H1 (cell line): ENCODE results near the gene LCA5. TPM values are rescaled to one million over a fixed set of nuclear protein-coding genes. Genes with fewer than 3 reads are reported as not detected.

Experiments used
- CTCF ChIA-PET: fragments of 300-600 bp; sonication (Branson Sonifier 250); formaldehyde crosslinking; loops from one replicate; lab custom pipeline; 2021; ENCODE audit not compliant: partially characterized antibody; lab: Charles Lee
- POLR2A ChIA-PET: fragments of 300-600 bp; sonication (Branson Sonifier 250); formaldehyde crosslinking; loops from one replicate; lab custom pipeline; 2021; ENCODE audit warnings: inconsistent platforms; ENCODE audit not compliant: partially characterized antibody; lab: Charles Lee
- DNase-seq, 2 experiments: peaks; one replicate each; pipeline versions ENCODE4 v3.0.0 to v3.0.0-alpha.2; 2010 to 2022; ENCODE audit warnings: low spot score in 2 of 2, low read depth in 1 of 2, mixed read lengths in 1 of 2
- FAIRE-seq: peaks from 2 replicates; lab custom pipeline; 2011; peaks lifted over from hg19 to GRCh38; lab: Jason Lieb, UNC
- H2AFZ ChIP-seq: 2 replicates; pipeline ENCODE4 v1.8.1; 2012; ENCODE audit warnings: low read length, inconsistent platforms
- H2AK5ac ChIP-seq: 2 replicates; pipeline ENCODE4 v1.6.1; 2013; ENCODE audit warnings: low read depth, low read length
- H2BK120ac ChIP-seq: replicated peaks from 2 replicates; pipeline ENCODE3; 2013; ENCODE audit warnings: low read depth, low read length, inconsistent platforms
- H2BK12ac ChIP-seq: 2 replicates; pipeline ENCODE4 v1.6.1; 2013; ENCODE audit warnings: low read depth, low read length
- H2BK15ac ChIP-seq: 2 replicates; pipeline ENCODE4 v1.6.1; 2013; ENCODE audit warnings: low read length
- H2BK20ac ChIP-seq: 2 replicates; pipeline ENCODE4 v1.6.1; 2013; ENCODE audit warnings: low read length
- H2BK5ac ChIP-seq: 2 replicates; pipeline ENCODE4 v1.6.1; 2013; ENCODE audit warnings: low read depth, low read length
- H3K14ac ChIP-seq: 2 replicates; pipeline ENCODE4 v1.6.1; 2013; ENCODE audit warnings: inconsistent platforms; ENCODE audit not compliant: insufficient read length
- H3K18ac ChIP-seq: 2 replicates; pipeline ENCODE4 v1.6.1; 2013; ENCODE audit warnings: low read length; ENCODE audit errors: extremely low read depth
- H3K23ac ChIP-seq: 2 replicates; pipeline ENCODE4 v1.6.1; 2013; ENCODE audit warnings: inconsistent platforms; ENCODE audit not compliant: insufficient read length
- H3K23me2 ChIP-seq: 2 replicates; pipeline ENCODE4 v1.6.1; 2013; ENCODE audit warnings: low read depth, low read length
- H3K27ac ChIP-seq: 2 replicates; pipeline ENCODE4 v1.6.1; 2011; ENCODE audit warnings: low read depth, low read length, inconsistent platforms
- H3K27me3 ChIP-seq, 4 experiments: replicated peaks in 1 of 4; 1 replicate in 1 of 4; 2 replicates in 3 of 4; pipeline versions ENCODE4 v1.6.1 to v1.8.1; 2011 to 2013; ENCODE audit warnings: low read length in 3 of 4, mild to moderate bottlenecking in 3 of 4, inconsistent platforms in 2 of 4, mixed read lengths in 2 of 4, moderate library complexity in 1 of 4; ENCODE audit not compliant: control insufficient read depth in 3 of 4, insufficient read depth in 3 of 4; ENCODE audit errors: extremely low read depth in 1 of 4
- H3K36me3 ChIP-seq, 4 experiments: 2 replicates each; pipeline versions ENCODE4 v1.6.1 to v1.8.1; 2011 to 2013; ENCODE audit warnings: mild to moderate bottlenecking in 4 of 4, low read length in 3 of 4, moderate library complexity in 2 of 4, control low read depth in 1 of 4, inconsistent platforms in 1 of 4; ENCODE audit not compliant: insufficient read depth in 4 of 4, control insufficient read depth in 2 of 4
- H3K4ac ChIP-seq: replicated peaks from 2 replicates; pipeline ENCODE3; 2013; ENCODE audit warnings: low read length, low read depth, mixed read lengths, inconsistent platforms; ENCODE audit not compliant: insufficient read length
- H3K4me1 ChIP-seq, 4 experiments: replicated peaks in 1 of 4; 1 replicate in 1 of 4; 2 replicates in 3 of 4; pipeline versions ENCODE4 v1.6.1 to v1.8.1; 2011 to 2013; ENCODE audit warnings: low read length in 3 of 4, inconsistent platforms in 2 of 4, mixed read lengths in 1 of 4; ENCODE audit not compliant: insufficient read depth in 4 of 4, control insufficient read depth in 3 of 4
- H3K4me2 ChIP-seq, 2 experiments: 2 replicates each; pipeline versions ENCODE4 v1.6.1 to v1.8.1; 2011 to 2013; ENCODE audit warnings: low read depth in 2 of 2, low read length in 2 of 2, control low read depth in 1 of 2, inconsistent platforms in 1 of 2, mild to moderate bottlenecking in 1 of 2; ENCODE audit not compliant: insufficient read depth in 1 of 2
- H3K4me3 ChIP-seq, 4 experiments: fragments of 200-600, 300-600 bp in 1 of 4; sonication (generic), shearing (Covaris generic), sonication (Bioruptor Twin) in 1 of 4; 2 replicates each; pipeline versions ENCODE4 v1.5.1 to v1.8.1; 2011 to 2016; ENCODE audit warnings: low read length in 4 of 4, low read depth in 3 of 4, control low read depth in 2 of 4, inconsistent platforms in 2 of 4, mild to moderate bottlenecking in 2 of 4, mixed read lengths in 1 of 4, moderate library complexity in 1 of 4; ENCODE audit not compliant: insufficient read depth in 2 of 4; ENCODE audit errors: extremely low read depth in 1 of 4
- H3K56ac ChIP-seq: replicated peaks from 2 replicates; pipeline ENCODE3; 2013; ENCODE audit warnings: low read depth, mild to moderate bottlenecking, mixed read lengths, low read length, inconsistent platforms; ENCODE audit not compliant: insufficient read length
- H3K79me1 ChIP-seq: 2 replicates; pipeline ENCODE4 v1.6.1; 2013; ENCODE audit warnings: low read depth, low read length, control low read depth
- H3K79me2 ChIP-seq, 2 experiments: 2 replicates each; pipeline versions ENCODE4 v1.6.1 to v1.8.1; 2012 to 2013; ENCODE audit warnings: low read length in 2 of 2, mild to moderate bottlenecking in 2 of 2, inconsistent platforms in 1 of 2; ENCODE audit not compliant: insufficient read depth in 2 of 2, control insufficient read depth in 1 of 2
- H3K9ac ChIP-seq, 4 experiments: replicated peaks in 1 of 4; 1 replicate in 1 of 4; 2 replicates in 3 of 4; pipeline versions ENCODE4 v1.6.1 to v1.8.1; 2011 to 2013; ENCODE audit warnings: low read depth in 3 of 4, low read length in 3 of 4, control low read depth in 2 of 4, mild to moderate bottlenecking in 2 of 4, moderate library complexity in 2 of 4, inconsistent platforms in 1 of 4; ENCODE audit errors: extremely low read depth in 1 of 4
- H3K9me3 ChIP-seq, 2 experiments: 2 replicates each; pipeline versions ENCODE4 v1.6.1 to v1.8.1; 2012 to 2013; ENCODE audit warnings: mild to moderate bottlenecking in 2 of 2, moderate library complexity in 2 of 2, control low read depth in 1 of 2, inconsistent platforms in 1 of 2, low read depth in 1 of 2, low read length in 1 of 2, mixed read lengths in 1 of 2; ENCODE audit not compliant: insufficient read depth in 2 of 2
- H4K20me1 ChIP-seq, 2 experiments: replicated peaks in 1 of 2; 2 replicates each; pipeline versions ENCODE3 to v1.8.1; 2011 to 2013; ENCODE audit warnings: inconsistent platforms in 2 of 2, low read length in 2 of 2, mild to moderate bottlenecking in 1 of 2; ENCODE audit not compliant: insufficient read depth in 2 of 2, control insufficient read depth in 1 of 2
- H4K5ac ChIP-seq: 2 replicates; pipeline ENCODE4 v1.6.1; 2013; ENCODE audit warnings: low read length, low read depth, mixed read lengths, inconsistent platforms; ENCODE audit not compliant: insufficient read length
- H4K8ac ChIP-seq: 2 replicates; pipeline ENCODE4 v1.8.0; 2013; ENCODE audit warnings: mild to moderate bottlenecking, moderate library complexity, low read length, inconsistent platforms; ENCODE audit not compliant: insufficient read depth; ENCODE audit errors: extremely low read depth
- H4K91ac ChIP-seq: replicated peaks from 2 replicates; pipeline ENCODE3; 2013; ENCODE audit warnings: low read length, mixed read lengths, inconsistent platforms; ENCODE audit not compliant: insufficient read length
- ATF2 ChIP-seq: IDR thresholded peaks from 2 replicates; pipeline ENCODE4 v1.6.1; 2012; ENCODE audit warnings: low read length, inconsistent platforms
- PHF8 ChIP-seq: fragments of 200-600 bp; sonication (generic); conservative IDR thresholded peaks from 2 replicates; pipeline ENCODE4 v1.7.1; 2012; ENCODE audit warnings: low read depth, mild to moderate bottlenecking, inconsistent platforms, low read length, moderate library complexity
- RNF2 ChIP-seq: fragments of 200-900, 300-1000 bp; sonication (generic); IDR thresholded peaks from 2 replicates; pipeline ENCODE4 v1.7.1; 2016; ENCODE audit warnings: borderline replicate concordance, low read depth, mild to moderate bottlenecking, antibody characterized with exemption, low read length; ENCODE audit not compliant: poor library complexity, severe bottlenecking; ENCODE audit errors: missing control alignments
- TCF12 ChIP-seq: IDR thresholded peaks from 2 replicates; pipeline ENCODE4 v1.6.1; 2011; ENCODE audit warnings: low read depth, mild to moderate bottlenecking, low read length
- polyA plus RNA-seq, 7 experiments: library from polyadenylated mRNA; depleted of rRNA in 3 of 7; stranded (reverse) in 5 of 7; unstranded in 2 of 7; fragments of >200 nt in 5 of 7; fragments of 200-250 nt in 2 of 7; gene quantifications; 1 replicate in 5 of 7; 2 replicates in 1 of 7; 4 replicates in 1 of 7; pipeline versions ENCODE4 v1.2.1 to v1.2.3, GENCODE V29; 2011 to 2013; ENCODE audit warnings: missing spikeins in 2 of 7, mixed read lengths in 2 of 7
- total RNA-seq: library from RNA; stranded (reverse); fragmentation: NEBNext Ultra II Directional; extraction: Animal tissue kit (Norgen Biotek cat#: 25700); gene quantifications from 2 replicates; pipeline ENCODE4 v1.2.1, GENCODE V29; 2021

The LCA5 gene
- total and polyA plus RNA-seq, 2 of the 8 experiments (the other 6 are each of a cell fraction or from before 2014, with no cell fraction given): 0.44 to 3.6 TPM

GRCh38 chr6:79554305-79554704 lies 17.1 kb upstream of the LCA5 start:
- Histone ChIP-seq H3K27ac (no peak overlapping the region), H2BK5ac (no peak overlapping the region), H3K79me1 (no peaks in the 10 kb centered on the region), H2AFZ (no peak overlapping the region), H3K23ac (no peak overlapping the region), H4K8ac (no peak overlapping the region), H2BK20ac (no peak overlapping the region), H3K4me3 (no peak overlapping the region), H3K36me3 (peaks cover 0 to 5% (median 0%) of the 10 kb centered on the region in 4 experiments; a peak in 2 of 8 replicates), H4K20me1 (no peaks in the 10 kb centered on the region)
- TF ChIP-seq TCF12 (no peak), ATF2 (no peak), PHF8 (no peak), RNF2 (no peak)
- TF ChIP-seq, all 59 proteins: peak for 0
- no peaks in the 10 kb centered on the region for H3K79me2 ChIP-seq
- no peak overlapping the region for H4K5ac ChIP-seq
- H3K56ac ChIP-seq: no peak overlapping the region
- H2BK15ac ChIP-seq: no peak overlapping the region
- H3K4me1 ChIP-seq: no peaks in the 10 kb centered on the region
- no peak overlapping the region for H2BK120ac ChIP-seq
- H3K23me2 ChIP-seq: no peaks in the 10 kb centered on the region
- no peak overlapping the region for H3K9ac ChIP-seq
- H4K91ac ChIP-seq: no peak overlapping the region
- H3K9me3 ChIP-seq: no peaks in the 10 kb centered on the region
- no peak overlapping the region for H2AK5ac ChIP-seq
- CTCF ChIA-PET: interaction anchor here (1.8 kb wide), 1 partner anchor 9 kb away, joined by 5 read pairs; no protein-coding TSS in a partner anchor
- no peak for FAIRE-seq
- no peak overlapping the region for H3K4me2 ChIP-seq
- POLR2A ChIA-PET: interaction anchor here (0.8 kb wide), 1 partner anchor 17 kb away, joined by 3 read pairs; the partner anchor contains the start of gene LCA5
- DNase-seq: no peak
- no peak overlapping the region for H3K4ac ChIP-seq
- H3K18ac ChIP-seq: no peak overlapping the region
- H2BK12ac ChIP-seq: no peak overlapping the region
- H3K14ac ChIP-seq: no peak overlapping the region
- H3K27me3 ChIP-seq: no peaks in the 10 kb centered on the region
